ENCODE results near the gene SMAP2. TPM values are rescaled to one million over a fixed set of nuclear protein-coding genes. Genes with fewer than 3 reads are reported as not detected.
"Not testable (repeated sequence)": the region's sequence is repeated elsewhere in the genome, so short reads cannot be mapped to it uniquely, and the experiment has no call there.

The SMAP2 gene
- total RNA-seq, 4 donors from 2014 or later, result 36.7 to 55.2 (median 45.1) TPM

GRCh38 chr1:40339420-40340323 lies 33.9 kb upstream of the SMAP2 start:
- H3K27me3 ChIP-seq, result no peaks in the 10 kb centered on the region
- WGBS, 2 donors, result 64 to 66% methylated on average over 6 of the region's 6 CpGs
- no peak for DNase-seq (ENCODE audit: low spot score in 2 of 2)
- H3K9me3 ChIP-seq, result no peaks in the 10 kb centered on the region
- TF ChIP-seq EP300 (IDR thresholded peaks at IDR 0.05), result peak in 1 of 2 donors; percentile 13
- no peak for TF ChIP-seq POLR2A (IDR thresholded peaks at IDR 0.05)
- peaks cover 0 to 8% (median 0%) of the 10 kb centered on the region in 4 donors for H3K4me1 ChIP-seq
- H3K27ac ChIP-seq, result no peak overlapping the region
- H3K36me3 ChIP-seq, result no peaks in the 10 kb centered on the region
- no peak overlapping the region for H3K4me3 ChIP-seq

- TF ChIP-seq EP300 (IDR thresholded peaks at IDR 0.05), result no peak
- TF ChIP-seq POLR2A (IDR thresholded peaks at IDR 0.05), result no peak
- TF ChIP-seq CTCF (IDR thresholded peaks at IDR 0.05), result no peak
- Histone ChIP-seq H3K27me3 (no peaks in the 10 kb centered on the region), H3K36me3 (no peaks in the 10 kb centered on the region), H3K4me1 (peaks cover 0 to 8% (median 0%) of the 10 kb centered on the region in 4 donors), H3K27ac (no peak overlapping the region), H3K4me3 (no peak overlapping the region), H3K9me3 (no peaks in the 10 kb centered on the region)
- DNase-seq (ENCODE audit: low spot score in 2 of 2), result no peak
- WGBS, 2 donors, result 67 to 77% methylated on average over 6 of the region's 6 CpGs
Observed at GRCh38 chr1:40341491-40342380, 31.8 kb upstream of the SMAP2 start.

- not testable (repeated sequence) for H3K27ac ChIP-seq; H3K27me3 ChIP-seq; DNase-seq (ENCODE audit: low spot score in 2 of 2); H3K9me3 ChIP-seq; H3K4me1 ChIP-seq; H3K36me3 ChIP-seq; H3K4me3 ChIP-seq
- 87 to 90% methylated on average over 3 of the region's 3 CpGs for WGBS, 2 donors
Observed at GRCh38 chr1:40342381-40342717, 31.2 kb upstream of the SMAP2 start.

GRCh38 chr1:40344597-40344996 lies 28.9 kb upstream of the SMAP2 start:
- Histone ChIP-seq H3K4me3 (peak overlapping the region in 1 of 4 donors; percentile 1), H3K27me3 (no peaks in the 10 kb centered on the region), H3K36me3 (no peaks in the 10 kb centered on the region), H3K27ac (peak overlapping the region in 2 of 4 donors; percentile 0 to 50), H3K9me3 (no peaks in the 10 kb centered on the region), H3K4me1 (no peaks in the 10 kb centered on the region)
- WGBS, 2 donors, result 10% methylated on average over 6 of the region's 6 CpGs
- DNase-seq (ENCODE audit: low spot score in 2 of 2), result peak; percentile 21 to 36
- TF ChIP-seq EP300 (IDR thresholded peaks at IDR 0.05) (peak in 1 of 2 donors; percentile 34), POLR2A (IDR thresholded peaks at IDR 0.05) (no peak)

- H3K27me3 ChIP-seq, result no peaks in the 10 kb centered on the region
- WGBS, 2 donors, result 78 to 90% methylated on average over 2 of the region's 2 CpGs
Observed at GRCh38 chr1:40350391-40350790, 23.1 kb upstream of the SMAP2 start.

GRCh38 chr1:40351124-40351523 lies 22.4 kb upstream of the SMAP2 start:
- TF ChIP-seq CTCF (IDR thresholded peaks at IDR 0.05) (no peak), POLR2A (IDR thresholded peaks at IDR 0.05) (no peak), EP300 (IDR thresholded peaks at IDR 0.05) (no peak)
- H3K4me3 ChIP-seq, result no peak overlapping the region
- no peaks in the 10 kb centered on the region for H3K27me3 ChIP-seq
- no peak for DNase-seq (ENCODE audit: low spot score in 2 of 2)
- no peaks in the 10 kb centered on the region for H3K36me3 ChIP-seq
- no peaks in the 10 kb centered on the region for H3K4me1 ChIP-seq
- no peaks in the 10 kb centered on the region for H3K9me3 ChIP-seq
- 69 to 79% methylated on average over 2 of the region's 2 CpGs for WGBS, 2 donors
- H3K27ac ChIP-seq, result no peak overlapping the region

More at GRCh38 chr1:40350391-40350790, 23.1 kb upstream of the SMAP2 start:
- no peaks in the 10 kb centered on the region for H3K36me3 ChIP-seq
- H3K9me3 ChIP-seq, result no peaks in the 10 kb centered on the region
- no peak for DNase-seq (ENCODE audit: low spot score in 2 of 2)
- no peak overlapping the region for H3K27ac ChIP-seq
- no peak overlapping the region for H3K4me3 ChIP-seq
- TF ChIP-seq POLR2A (IDR thresholded peaks at IDR 0.05) (no peak), CTCF (IDR thresholded peaks at IDR 0.05) (no peak), EP300 (IDR thresholded peaks at IDR 0.05) (no peak)
- no peaks in the 10 kb centered on the region for H3K4me1 ChIP-seq
